ENCODE measurements around the gene LRTM1.

LRTM1 gene

GRCh38 chr3:54928046-54928770, at the start of gene LRTM1:
LRTM1 (minus strand) TSS chr3:54928059; CDS start chr3:54927911, 148 bp downstream.
- DNase-seq (ENCODE audit: low read depth in 3 of 3) = no peak

GRCh38 chr3:54977439-54977838, 49.6 kb upstream of the LRTM1 start:
- no peak for DNase-seq (ENCODE audit: low read depth in 3 of 3)

GRCh38 chr3:54970895-54971294, 43.0 kb upstream of the LRTM1 start:
- no peak for DNase-seq (ENCODE audit: low read depth in 3 of 3)

- DNase-seq (ENCODE audit: low read depth in 3 of 3) = no peak
These were observed 41.8 kb upstream of the LRTM1 start for GRCh38 chr3:54969652-54970051.

- no peak for DNase-seq (ENCODE audit: low read depth in 3 of 3)
These were observed 40.8 kb upstream of the LRTM1 start for GRCh38 chr3:54968546-54969172.

- no peak for DNase-seq (ENCODE audit: low read depth in 3 of 3)
These were observed 39.9 kb upstream of the LRTM1 start for GRCh38 chr3:54967731-54968161.

- no peak for DNase-seq (ENCODE audit: low read depth in 3 of 3)
These were observed 39.1 kb upstream of the LRTM1 start for GRCh38 chr3:54966979-54967378.

- no peak for DNase-seq (ENCODE audit: low read depth in 3 of 3)
These were observed 37.9 kb upstream of the LRTM1 start for GRCh38 chr3:54965746-54966145.

- no peak for DNase-seq (ENCODE audit: low read depth in 3 of 3)
These were observed 36.2 kb upstream of the LRTM1 start for GRCh38 chr3:54964081-54964480.

GRCh38 chr3:54963641-54964040, 35.8 kb upstream of the LRTM1 start:
- DNase-seq (ENCODE audit: low read depth in 3 of 3) = no peak

GRCh38 chr3:54962200-54962599, 34.3 kb upstream of the LRTM1 start:
- DNase-seq (ENCODE audit: low read depth in 3 of 3) = no peak

GRCh38 chr3:54960701-54961100, 32.8 kb upstream of the LRTM1 start:
- no peak for DNase-seq (ENCODE audit: low read depth in 3 of 3)

GRCh38 chr3:54960082-54960481, 32.2 kb upstream of the LRTM1 start:
- no peak for DNase-seq (ENCODE audit: low read depth in 3 of 3)

GRCh38 chr3:54957711-54958110, 29.9 kb upstream of the LRTM1 start:
- no peak for DNase-seq (ENCODE audit: low read depth in 3 of 3)

- no peak for DNase-seq (ENCODE audit: low read depth in 3 of 3)
These were observed 28.1 kb upstream of the LRTM1 start for GRCh38 chr3:54955941-54956340.

- DNase-seq (ENCODE audit: low read depth in 3 of 3) = no peak
These were observed 27.6 kb upstream of the LRTM1 start for GRCh38 chr3:54955496-54955895.

GRCh38 chr3:54954521-54954920, 26.7 kb upstream of the LRTM1 start:
- no peak for DNase-seq (ENCODE audit: low read depth in 3 of 3)

GRCh38 chr3:54954022-54954421, 26.2 kb upstream of the LRTM1 start:
- DNase-seq (ENCODE audit: low read depth in 3 of 3) = no peak

- DNase-seq (ENCODE audit: low read depth in 3 of 3) = no peak
These were observed 23.5 kb upstream of the LRTM1 start for GRCh38 chr3:54951405-54951804.

- DNase-seq (ENCODE audit: low read depth in 3 of 3) = no peak
These were observed 22.6 kb upstream of the LRTM1 start for GRCh38 chr3:54950391-54951003.

GRCh38 chr3:54949491-54950044, 21.7 kb upstream of the LRTM1 start:
- no peak for DNase-seq (ENCODE audit: low read depth in 3 of 3)

- DNase-seq (ENCODE audit: low read depth in 3 of 3) = no peak
These were observed 14.0 kb upstream of the LRTM1 start for GRCh38 chr3:54941690-54942362.
